Tibial nerve (tissue), 4 donors: Measurements from ENCODE around the gene PPP6R2.

ENCODE experiments used
- CTCF ChIP-seq, 5 experiments: fragments of 200-600 bp in 3 of 5; fragments of 450-650 bp in 2 of 5; sonication (generic) in 3 of 5; IDR thresholded peaks; one replicate each; pipeline ENCODE4 v1.5.1; 2016 to 2019; ENCODE audit warnings: antibody characterized with exemption in 5 of 5, mild to moderate bottlenecking in 3 of 5, moderate library complexity in 2 of 5
- EP300 ChIP-seq, 2 donors: sonication (generic); formaldehyde crosslinking; IDR thresholded peaks; one replicate each; pipeline ENCODE4 v1.6.1; 2017; ENCODE audit warnings: antibody characterized with exemption in 2 of 2, mild to moderate bottlenecking in 1 of 2
- POLR2A ChIP-seq, 2 donors: fragments of 450-650 bp; IDR thresholded peaks; one replicate each; pipeline ENCODE4 v1.6.1; 2017; ENCODE audit warnings: antibody characterized with exemption in 2 of 2, mild to moderate bottlenecking in 2 of 2, moderate library complexity in 2 of 2

DNA sequence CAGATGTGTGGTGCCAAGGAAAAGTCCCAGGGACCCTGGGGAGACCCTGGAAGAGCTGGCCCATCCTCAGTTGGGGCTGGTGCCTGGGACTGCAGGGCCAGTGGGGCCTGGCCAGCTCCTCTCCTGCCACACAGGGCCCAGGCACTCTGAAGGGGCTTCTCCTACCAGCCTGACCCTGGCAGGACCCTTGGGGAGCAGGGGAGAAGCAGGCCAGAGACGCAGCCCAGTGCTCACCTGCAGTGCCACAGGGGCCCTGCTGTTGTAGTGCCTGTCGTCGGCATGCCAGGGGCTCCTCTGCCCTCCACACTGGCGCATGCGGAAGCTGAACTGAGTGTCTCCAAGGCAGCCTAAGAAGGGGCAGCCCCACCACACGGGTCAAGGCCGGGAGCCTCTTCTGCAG, 25.5 kb upstream of the PPP6R2 start:
- TF ChIP-seq CTCF (IDR thresholded peaks at IDR 0.05) (no peak), POLR2A (IDR thresholded peaks at IDR 0.05) (no peak), EP300 (IDR thresholded peaks at IDR 0.05) (no peak)
